Panc1 (cell line): Measurements from ENCODE around the gene CIAO3.

ENCODE experiments used
- CTCF ChIP-seq: fragments of 450-650 bp; IDR thresholded peaks from 2 replicates; pipeline ENCODE4 v1.5.1; 2017; ENCODE audit warnings: mild to moderate bottlenecking
- POLR2AphosphoS5 ChIP-seq: IDR thresholded peaks from 2 replicates; pipeline ENCODE4 v1.6.1; 2012; ENCODE audit warnings: mild to moderate bottlenecking, low read depth, low read length, moderate library complexity
- REST ChIP-seq, 2 experiments: IDR thresholded peaks; 2 replicates each; pipeline ENCODE4 v1.6.1; 2011 to 2012; ENCODE audit warnings: low read depth in 2 of 2, control low read depth in 1 of 2, low read length in 1 of 2, mild to moderate bottlenecking in 1 of 2, moderate library complexity in 1 of 2; ENCODE audit not compliant: insufficient read depth in 1 of 2

- TF ChIP-seq CTCF (no peak), POLR2AphosphoS5 (no peak), REST (IDR thresholded peaks at IDR 0.05; ENCODE audit: insufficient read depth in 1 of 2, low read depth in 2 of 2, low read length in 1 of 2) (no peak)
Measured at GRCh38 chr16:693364-693763, 47.4 kb downstream of the CIAO3 start.
